Aorta (tissue), 5 donors: ENCODE data around the gene CCDC9B. TPM values are rescaled to one million over a fixed set of nuclear protein-coding genes. Genes with fewer than 3 reads are reported as not detected.

Experiments
- ATAC-seq: fragments of 200-7000 bp; cut with Tn5 transposase; one replicate; pipeline ENCODE4 v1.9.1; 2022; ENCODE audit warnings: moderate library complexity; ENCODE audit not compliant: low FRiP score
- DNase-seq, 2 donors: peaks; one replicate each; pipeline ENCODE4 v3.0.0-alpha.2; 2020
- H3K27ac ChIP-seq, 2 donors: one replicate each; pipeline ENCODE4 v1.5.1; 2013; ENCODE audit warnings: low read length in 2 of 2, mild to moderate bottlenecking in 2 of 2, moderate library complexity in 2 of 2, control low read depth in 1 of 2, inconsistent platforms in 1 of 2, low read depth in 1 of 2
- H3K27me3 ChIP-seq, 2 donors: one replicate each; pipeline ENCODE4 v1.6.1; 2013; ENCODE audit warnings: control low read depth in 1 of 2, low read length in 1 of 2, mild to moderate bottlenecking in 1 of 2, moderate library complexity in 1 of 2; ENCODE audit not compliant: insufficient read depth in 2 of 2, control insufficient read depth in 1 of 2
- H3K36me3 ChIP-seq, 2 donors: one replicate each; pipeline ENCODE4 v1.6.1; 2013; ENCODE audit warnings: control low read depth in 1 of 2, low read length in 1 of 2, mild to moderate bottlenecking in 1 of 2; ENCODE audit not compliant: insufficient read depth in 2 of 2, control insufficient read depth in 1 of 2
- H3K4me1 ChIP-seq, 2 donors: one replicate each; pipeline ENCODE4 v1.6.1; 2013; ENCODE audit warnings: low read length in 2 of 2, control low read depth in 1 of 2, mild to moderate bottlenecking in 1 of 2, moderate library complexity in 1 of 2; ENCODE audit not compliant: insufficient read depth in 2 of 2, control insufficient read depth in 1 of 2
- H3K4me3 ChIP-seq, 2 donors: one replicate each; pipeline ENCODE4 v1.5.1; 2013; ENCODE audit warnings: low read length in 2 of 2, control low read depth in 1 of 2, mild to moderate bottlenecking in 1 of 2
- H3K9me3 ChIP-seq: one replicate; pipeline ENCODE4 v1.6.1; 2013; ENCODE audit warnings: mild to moderate bottlenecking, low read length; ENCODE audit not compliant: control insufficient read depth
- WGBS, 2 donors: extraction: QIAGEN DNeasy Blood & Tissue Kit; methylation state at CpG; one replicate each; pipeline ENCODE4 v1.1.7; 2013; 5-methylcytosine and 5-hydroxymethylcytosine counted together
- intact Hi-C, 2 donors: fragments of 100-400 bp; cut with DNase I; formaldehyde crosslinking; loops; one replicate each; pipeline versions ENCODE4 v1.14.2 to v1.15.0; 2022
- polyA plus RNA-seq, 2 donors: library from polyadenylated mRNA; stranded (reverse); fragments of 200-250 nt; gene quantifications; one replicate each; pipeline ENCODE4 v1.2.3, GENCODE V29; 2013
- total RNA-seq, 2 donors: library from RNA; stranded (reverse); fragmentation: NEBNext Ultra II Directional; extraction: Animal tissue kit (Norgen Biotek cat#: 25700); gene quantifications; one replicate each; pipeline ENCODE4 v1.2.1, GENCODE V29; 2021
- donor health status: healthy with polysubstance abuse.
- donor health status: Bipolar disorder and iron deficiency.
- donor health status: DM: no; HTN: no; CAD: no.
- donor health status: DM: no; HTN: no; CAD: no.
- donor health status: DM: yes; HTN: yes; CAD: no.

CCDC9B gene
- total and polyA plus RNA-seq, 4 donors = 16.2 to 66.6 (median 51.9) TPM

DNA sequence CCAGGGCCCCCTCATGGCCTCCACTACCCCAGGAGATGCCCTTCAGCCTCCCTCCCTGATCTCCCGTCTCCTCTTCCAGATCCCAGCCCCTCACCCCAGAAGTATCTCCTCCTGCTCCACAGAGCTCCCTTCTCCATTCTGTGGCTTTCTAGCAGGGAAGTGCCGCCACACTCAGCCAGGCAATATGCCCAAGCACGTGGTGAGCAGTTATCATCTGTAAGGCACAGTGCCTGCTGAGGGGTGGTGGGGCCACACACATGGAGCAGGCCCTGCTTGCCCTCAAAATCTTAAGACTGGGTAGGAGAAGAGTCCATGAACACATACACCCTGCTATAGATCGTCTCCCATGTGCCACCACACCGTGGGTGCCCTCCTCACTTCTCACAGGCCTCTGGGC lies 7.7 kb upstream of the CCDC9B start:
- no peaks in the 10 kb centered on the region for H3K36me3 ChIP-seq
- H3K4me1 ChIP-seq = peaks cover 0 to 3% of the 10 kb centered on the region in 2 donors
- no peaks in the 10 kb centered on the region for H3K9me3 ChIP-seq
- H3K4me3 ChIP-seq = no peak overlapping the region
- ATAC-seq (no peak), DNase-seq (no peak)
- no peaks in the 10 kb centered on the region for H3K27me3 ChIP-seq
- no peak overlapping the region for H3K27ac ChIP-seq
- intact Hi-C loops = loop anchor here in 1 of 2 donors (10.0 kb wide), 1 partner anchor 76 kb away; no protein-coding TSS in a partner anchor
- WGBS, 2 donors = 79 to 85% methylated on average over 5 of the region's 5 CpGs

DNA sequence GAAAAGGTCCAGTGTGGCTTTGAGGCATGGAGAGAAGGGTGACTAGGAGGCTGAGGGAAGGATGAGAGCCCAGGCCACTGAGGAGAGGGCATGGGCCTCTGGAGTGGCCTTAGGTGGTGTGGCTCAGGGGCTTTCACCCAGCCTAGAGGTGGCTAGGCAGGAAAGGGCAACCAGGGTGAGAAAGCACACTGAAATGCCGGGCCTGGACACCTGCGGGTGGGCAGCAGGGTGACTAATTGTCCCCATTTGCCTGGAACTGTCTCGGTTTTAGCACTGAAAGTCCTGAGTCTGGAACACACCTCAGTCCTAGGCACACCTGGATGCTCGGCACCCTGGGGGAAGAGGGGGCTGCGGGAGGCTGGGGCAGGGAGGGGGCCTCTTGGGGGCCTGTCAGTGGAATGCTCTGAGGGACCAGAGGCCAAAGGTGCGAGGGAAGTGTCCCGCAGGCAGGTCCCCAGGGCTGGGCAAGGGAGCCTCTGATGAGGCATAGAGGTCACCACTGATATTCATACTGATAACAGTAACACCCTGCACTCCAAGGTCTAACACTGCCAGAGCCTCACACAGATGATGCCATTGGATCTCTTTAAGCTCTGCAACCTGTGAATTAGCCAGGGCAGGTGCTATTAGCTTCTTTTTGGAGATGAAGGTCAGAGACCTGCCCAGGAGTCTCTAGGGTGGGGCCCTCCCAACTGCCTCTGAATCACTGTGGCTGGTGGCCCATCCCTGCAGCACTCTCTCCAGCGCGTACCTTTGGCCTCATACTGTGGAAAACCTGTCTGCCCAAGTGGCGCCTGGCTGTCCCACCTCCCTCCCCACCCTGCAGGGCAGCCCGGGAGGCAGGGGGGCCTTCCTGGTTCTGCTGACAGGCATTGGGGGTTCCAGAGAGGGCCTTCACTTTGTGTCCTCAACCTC lies 7.1 kb upstream of the CCDC9B start:
- H3K27ac ChIP-seq = no peak overlapping the region
- DNase-seq = no peak
- H3K4me3 ChIP-seq = no peak overlapping the region
- no peak for ATAC-seq
- 93 to 98% methylated on average over 11 of the region's 11 CpGs for WGBS, 2 donors
- H3K36me3 ChIP-seq = no peaks in the 10 kb centered on the region
- intact Hi-C loops = loop anchor here in 1 of 2 donors (10.0 kb wide), 1 partner anchor 77 kb away; no protein-coding TSS in a partner anchor
- no peaks in the 10 kb centered on the region for H3K27me3 ChIP-seq
- H3K4me1 ChIP-seq = peaks cover 0 to 3% of the 10 kb centered on the region in 2 donors
- no peaks in the 10 kb centered on the region for H3K9me3 ChIP-seq

DNA sequence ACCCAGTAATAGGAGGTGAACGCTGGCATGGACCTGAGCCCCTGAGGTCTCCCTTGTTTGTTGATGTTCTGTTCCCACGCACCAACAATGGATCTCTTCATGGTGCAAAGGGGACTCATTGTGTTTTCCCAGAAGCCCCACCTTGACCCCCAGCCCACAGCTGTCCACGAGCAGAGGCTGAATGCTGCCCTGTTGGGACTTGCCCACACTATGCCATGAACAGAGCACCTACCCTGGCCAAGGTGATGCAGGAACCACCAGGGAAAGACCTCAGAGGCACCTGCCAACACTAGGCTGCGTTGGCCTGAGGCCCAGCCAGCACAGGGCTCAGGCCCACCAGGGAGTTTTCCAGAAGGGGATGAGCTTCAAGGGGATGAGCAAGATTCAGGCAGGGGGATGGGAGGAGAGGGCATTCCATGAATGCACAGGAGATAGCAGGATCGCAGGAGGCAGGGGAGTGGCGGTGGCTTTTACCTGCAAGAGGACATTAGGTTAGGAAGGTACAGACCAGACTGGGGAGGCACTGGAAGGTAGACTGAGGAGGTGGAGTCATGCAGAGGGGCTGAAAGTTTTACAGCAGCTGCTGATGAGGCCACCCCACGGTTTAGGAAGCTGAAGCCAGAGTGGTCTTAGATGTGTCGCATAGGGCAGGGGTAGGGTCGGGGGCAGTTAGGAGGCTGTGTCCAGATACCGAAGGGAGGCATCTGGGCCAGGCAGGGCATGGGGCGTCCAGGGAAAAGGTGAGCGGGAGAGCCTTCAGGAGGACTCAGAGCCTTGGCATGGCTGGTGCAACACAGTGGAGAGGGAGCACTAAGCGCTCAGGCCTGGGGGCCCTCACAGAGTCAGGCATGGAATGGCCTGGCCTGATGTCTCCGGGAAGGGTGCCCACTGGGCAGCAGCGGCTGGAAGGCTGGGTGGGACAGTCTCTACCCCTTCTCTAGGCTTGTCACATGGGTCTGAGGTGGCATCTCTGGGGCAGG lies 6.1 kb upstream of the CCDC9B start:
- ATAC-seq = no peak
- WGBS, 2 donors = 90 to 91% methylated on average over 14 to 15 of the region's 15 CpGs
- intact Hi-C loops = loop anchor here in 1 of 2 donors (10.0 kb wide), 1 partner anchor 78 kb away; no protein-coding TSS in a partner anchor
- H3K4me3 ChIP-seq = no peak overlapping the region
- peaks cover 0 to 3% of the 10 kb centered on the region in 2 donors for H3K4me1 ChIP-seq
- H3K36me3 ChIP-seq = no peaks in the 10 kb centered on the region
- H3K27ac ChIP-seq = no peak overlapping the region
- DNase-seq = no peak
- H3K27me3 ChIP-seq = no peaks in the 10 kb centered on the region
- H3K9me3 ChIP-seq = no peaks in the 10 kb centered on the region

DNA sequence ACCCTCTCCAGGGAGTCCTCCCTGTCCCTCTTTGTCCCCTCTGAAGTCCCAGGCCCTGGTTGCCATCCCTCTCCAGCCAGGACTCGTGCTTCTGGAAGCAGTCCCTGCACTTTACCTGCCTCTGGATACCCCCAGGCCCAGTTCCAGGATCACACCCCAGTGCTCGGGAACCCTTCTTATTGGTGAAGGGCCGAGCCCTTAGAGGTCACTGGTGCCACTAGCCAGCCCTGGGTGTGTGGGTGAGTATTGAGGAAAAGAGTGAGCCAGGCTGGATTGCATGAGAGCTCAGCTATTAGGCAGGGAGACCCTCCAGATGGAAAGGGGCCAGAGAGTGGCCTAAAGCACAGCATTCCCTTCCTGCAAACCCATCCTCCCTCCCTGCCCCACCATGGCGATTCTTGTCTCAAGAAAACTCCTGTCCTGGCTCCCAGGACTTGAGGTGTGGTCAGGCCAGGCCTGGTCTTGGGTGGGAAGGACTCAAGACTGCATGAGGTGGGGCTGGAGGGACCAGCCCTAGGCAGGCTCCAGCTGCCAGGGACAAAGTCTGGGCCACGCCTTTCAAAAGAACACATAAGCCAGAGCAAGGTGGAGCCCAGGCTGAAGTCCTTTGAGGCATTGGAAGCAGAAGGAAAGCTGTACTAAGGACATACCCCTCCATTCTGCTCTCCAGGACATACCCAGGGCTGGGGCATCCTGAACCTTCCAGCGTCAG lies 5.3 kb upstream of the CCDC9B start:
- Histone ChIP-seq H3K36me3 (no peaks in the 10 kb centered on the region), H3K27me3 (no peaks in the 10 kb centered on the region), H3K27ac (no peak overlapping the region), H3K4me3 (no peak overlapping the region), H3K4me1 (peaks cover 0 to 3% of the 10 kb centered on the region in 2 donors), H3K9me3 (no peaks in the 10 kb centered on the region)
- ATAC-seq (no peak), DNase-seq (no peak)
- WGBS, 2 donors = 92 to 95% methylated on average over 6 of the region's 6 CpGs
- intact Hi-C loops = loop anchor here in 1 of 2 donors (10.0 kb wide), 1 partner anchor 79 kb away; no protein-coding TSS in a partner anchor

- ATAC-seq (no peak), DNase-seq (no peak)
- no peak overlapping the region for H3K27ac ChIP-seq
- H3K4me3 ChIP-seq = no peak overlapping the region
- H3K9me3 ChIP-seq = no peaks in the 10 kb centered on the region
- WGBS, 2 donors = 74 to 77% methylated on average over 10 of the region's 10 CpGs
- peaks cover 0 to 3% of the 10 kb centered on the region in 2 donors for H3K4me1 ChIP-seq
- no peaks in the 10 kb centered on the region for H3K27me3 ChIP-seq
- H3K36me3 ChIP-seq = no peaks in the 10 kb centered on the region
- intact Hi-C loops = loop anchor here in 1 of 2 donors (10.0 kb wide), 1 partner anchor 79 kb away; no protein-coding TSS in a partner anchor
Observed at GRCh38 chr15:40345225-40345866, 4.6 kb upstream of the CCDC9B start.

GRCh38 chr15:40344631-40345120 lies 3.9 kb upstream of the CCDC9B start:
- no peaks in the 10 kb centered on the region for H3K27me3 ChIP-seq
- H3K9me3 ChIP-seq = no peaks in the 10 kb centered on the region
- ATAC-seq (no peak), DNase-seq (peak; percentile 82 to 87)
- intact Hi-C loops = loop anchor here (5.0 to 10.0 kb wide), 2 partner anchors 67 to 80 kb away; no protein-coding TSS in a partner anchor
- H3K27ac ChIP-seq = peak overlapping the region in 1 of 2 donors; percentile 89
- H3K4me3 ChIP-seq = no peak overlapping the region
- peaks cover 0 to 3% of the 10 kb centered on the region in 2 donors for H3K4me1 ChIP-seq
- 45 to 52% methylated on average over 14 to 15 of the region's 15 CpGs for WGBS, 2 donors
- no peaks in the 10 kb centered on the region for H3K36me3 ChIP-seq

GRCh38 chr15:40344217-40344616 lies 3.5 kb upstream of the CCDC9B start:
- intact Hi-C loops = loop anchor here (5.0 to 10.0 kb wide), 2 partner anchors 67 to 81 kb away; no protein-coding TSS in a partner anchor
- WGBS, 2 donors = 49 to 55% methylated on average over 6 of the region's 6 CpGs
- ATAC-seq = no peak
- peaks cover 0 to 3% of the 10 kb centered on the region in 2 donors for H3K4me1 ChIP-seq
- H3K27me3 ChIP-seq = no peaks in the 10 kb centered on the region
- H3K9me3 ChIP-seq = no peaks in the 10 kb centered on the region
- no peaks in the 10 kb centered on the region for H3K36me3 ChIP-seq
- no peak for DNase-seq
- H3K4me3 ChIP-seq = no peak overlapping the region
- peak overlapping the region in 1 of 2 donors; percentile 89 for H3K27ac ChIP-seq
